AG08395 (cell line): ENCODE results near the gene RASSF4.

Experiments
- DNase-seq: peaks from one replicate; pipeline ENCODE4 v3.0.0; 2012; ENCODE audit warnings: mixed read lengths, low spot score

RASSF4 gene

DNA sequence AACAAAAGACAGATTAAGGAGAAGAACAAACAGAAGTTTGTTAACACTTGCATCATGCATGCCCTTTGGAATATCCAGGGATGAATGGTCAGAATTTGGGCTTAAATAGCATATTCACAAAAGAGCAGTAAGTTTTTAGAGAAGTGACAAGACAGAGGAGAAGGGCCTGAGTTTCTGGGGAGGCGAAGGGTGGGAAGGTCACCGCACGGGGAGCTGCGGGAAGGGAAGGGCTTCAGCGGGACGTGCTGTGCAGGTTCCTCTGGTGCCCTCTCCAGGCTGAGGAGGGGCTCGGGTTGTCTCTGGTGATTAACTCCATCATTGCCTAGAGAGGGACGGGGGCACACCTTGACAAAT lies 30.7 kb downstream of the RASSF4 start:
- DNase-seq: no peak

DNA sequence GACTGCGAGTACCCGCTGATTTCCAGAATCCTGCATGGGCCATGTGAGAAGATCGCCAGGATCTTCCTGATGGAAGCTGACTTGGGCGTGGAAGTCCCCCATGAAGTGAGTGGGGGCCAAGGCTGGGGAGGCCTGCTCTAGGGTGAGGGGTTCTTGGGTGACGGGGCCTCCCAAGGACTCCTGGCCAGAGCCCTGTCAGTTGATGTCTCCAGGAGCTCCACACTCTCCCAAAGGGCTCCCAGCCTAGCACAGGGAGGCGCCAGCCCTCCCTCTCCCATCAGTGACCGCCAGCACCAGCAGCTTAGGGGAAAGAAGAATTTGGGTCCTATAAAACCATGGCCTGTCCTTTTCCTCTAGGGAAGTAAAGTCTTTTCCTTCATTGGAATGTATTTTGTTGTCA lies 31.4 kb downstream of the RASSF4 start:
- no peak for DNase-seq

DNA sequence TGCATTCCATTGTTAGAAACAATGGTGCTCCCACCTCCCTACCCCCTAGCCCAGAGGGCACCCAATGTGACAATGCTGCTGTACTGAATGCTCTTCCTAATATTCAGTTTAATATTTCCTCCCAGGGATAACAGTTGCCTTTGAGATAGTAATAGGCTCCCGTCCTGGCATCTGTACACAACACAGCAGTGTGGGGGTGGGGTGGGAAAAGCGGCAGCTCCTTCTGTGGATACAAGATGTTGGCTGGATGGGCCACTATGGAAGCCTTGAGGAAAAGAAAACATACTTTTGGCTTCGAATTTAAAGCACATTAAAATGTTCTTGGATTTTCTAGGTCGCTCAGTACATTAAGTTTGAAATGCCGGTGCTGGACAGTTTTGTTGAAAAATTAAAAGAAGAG lies 32.0 kb downstream of the RASSF4 start:
- no peak for DNase-seq

DNA sequence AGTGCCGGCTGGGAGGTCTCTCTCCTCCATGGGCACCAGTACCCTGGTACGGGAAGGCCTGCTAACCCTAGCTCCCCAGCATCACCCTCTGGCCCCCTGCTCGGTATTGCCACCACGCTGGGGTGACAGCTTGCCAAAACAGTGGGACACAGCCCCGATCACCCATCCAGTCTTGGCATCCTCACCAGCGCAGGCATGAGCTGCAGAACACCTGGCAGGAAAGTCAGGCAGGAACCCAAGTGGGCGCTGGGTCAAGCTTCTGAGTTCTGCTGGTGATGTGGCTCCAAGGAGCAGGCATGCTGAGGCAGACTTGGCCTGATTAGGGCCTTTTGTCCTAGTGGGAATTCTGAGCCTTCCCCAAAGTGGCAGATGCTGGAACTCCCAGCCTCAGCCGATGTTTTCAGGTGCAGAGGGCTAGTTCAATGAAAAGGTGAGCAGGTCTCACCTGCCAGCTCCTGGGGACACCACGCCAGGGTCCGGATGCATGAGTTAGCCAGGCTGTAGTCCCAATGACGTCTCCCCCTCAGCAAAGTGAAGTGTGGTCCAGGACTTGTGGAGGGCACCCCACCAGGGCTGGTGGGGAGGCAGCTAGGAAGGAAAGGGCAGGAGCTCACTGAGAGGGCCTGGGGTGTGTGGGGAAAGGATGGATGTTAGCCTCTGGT lies 32.6 kb downstream of the RASSF4 start:
- DNase-seq: no peak

DNA sequence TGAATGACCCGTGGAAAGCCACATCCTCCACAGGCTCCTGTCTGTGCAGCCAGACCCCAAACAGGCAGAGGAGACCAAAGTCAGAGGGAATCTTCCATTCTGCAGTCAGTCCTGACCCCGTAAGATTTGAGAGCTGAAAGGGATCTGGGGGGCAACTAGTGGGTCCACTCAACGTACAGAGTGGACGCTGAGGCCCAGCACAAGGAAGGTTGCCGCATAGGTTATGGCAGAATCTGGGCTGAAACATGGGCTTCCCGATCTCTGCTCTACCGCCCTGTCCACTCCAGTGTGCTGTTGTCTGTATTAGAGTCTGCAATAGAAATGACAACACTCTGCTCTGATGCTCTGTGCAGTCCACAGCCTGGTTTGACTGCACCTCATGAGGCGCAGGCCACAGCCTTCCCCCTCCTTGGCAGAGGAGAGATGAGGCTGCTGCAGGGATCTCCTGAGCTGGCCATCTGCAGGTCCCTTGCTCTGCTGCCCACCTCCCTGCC lies 33.2 kb downstream of the RASSF4 start:
- DNase-seq: no peak

DNA sequence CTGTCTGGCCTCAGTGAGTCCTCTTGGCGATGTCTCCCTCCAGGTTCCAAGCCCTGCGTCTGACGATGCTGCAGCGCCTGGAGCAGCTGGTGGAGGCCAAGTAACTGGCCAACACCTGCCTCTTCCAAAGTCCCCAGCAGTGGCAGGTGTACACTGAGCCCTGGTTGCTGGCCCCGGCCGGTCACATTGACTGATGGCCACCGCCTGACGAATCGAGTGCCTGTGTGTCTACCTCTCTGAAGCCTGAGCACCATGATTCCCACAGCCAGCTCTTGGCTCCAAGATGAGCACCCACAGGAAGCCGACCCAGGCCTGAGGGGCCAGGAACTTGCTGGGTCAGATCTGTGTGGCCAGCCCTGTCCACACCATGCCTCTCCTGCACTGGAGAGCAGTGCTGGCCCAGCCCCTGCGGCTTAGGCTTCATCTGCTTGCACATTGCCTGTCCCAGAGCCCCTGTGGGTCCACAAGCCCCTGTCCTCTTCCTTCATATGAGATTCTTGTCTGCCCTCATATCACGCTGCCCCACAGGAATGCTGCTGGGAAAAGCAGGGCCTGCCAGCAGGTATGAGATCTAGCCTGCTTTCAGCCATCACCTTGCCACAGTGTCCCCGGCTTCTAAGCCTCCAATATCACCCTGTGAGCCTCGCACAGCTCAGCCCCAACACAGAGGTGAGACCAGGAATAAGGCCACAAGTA lies 33.8 kb downstream of the RASSF4 start:
- DNase-seq: no peak

DNA sequence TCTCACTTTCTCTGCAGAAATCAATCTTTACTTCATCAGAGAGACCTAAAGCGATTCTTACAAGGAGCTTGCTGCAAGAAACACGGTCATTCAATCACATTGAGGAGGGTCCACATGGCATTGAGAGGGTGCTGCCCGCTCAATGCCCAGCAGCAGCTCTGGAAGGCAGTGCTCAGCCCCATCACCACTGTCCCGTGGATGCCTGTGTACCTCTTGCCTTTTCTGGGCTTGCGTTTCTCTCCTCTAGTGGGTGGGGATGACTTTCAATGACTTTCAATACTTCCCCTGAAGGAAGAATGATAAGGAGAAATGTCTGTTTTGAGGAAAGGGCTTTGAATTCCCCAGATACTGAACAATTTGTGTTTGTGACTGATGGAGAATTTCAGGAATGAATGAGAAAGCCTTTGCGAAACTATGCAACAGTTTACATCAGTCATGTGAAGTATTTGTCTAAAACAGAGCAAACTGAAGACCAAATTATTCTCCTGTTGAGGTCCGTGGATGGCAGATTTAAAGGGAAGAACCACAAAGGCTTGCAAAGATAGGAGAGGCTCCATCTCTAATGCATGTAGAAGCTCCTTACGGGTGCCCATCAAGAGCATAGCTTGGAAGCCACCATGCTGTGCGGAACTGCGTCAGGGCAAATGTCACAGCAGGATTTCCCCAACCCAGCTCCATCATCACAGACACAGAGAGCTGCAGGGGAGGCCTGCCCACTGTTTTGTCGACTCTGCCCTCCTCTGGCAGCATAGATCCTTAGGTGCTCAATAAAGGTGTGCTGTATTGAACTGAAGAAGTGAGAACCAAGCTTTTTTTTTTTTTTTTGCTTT lies 34.5 kb downstream of the RASSF4 start:
- no peak for DNase-seq

DNA sequence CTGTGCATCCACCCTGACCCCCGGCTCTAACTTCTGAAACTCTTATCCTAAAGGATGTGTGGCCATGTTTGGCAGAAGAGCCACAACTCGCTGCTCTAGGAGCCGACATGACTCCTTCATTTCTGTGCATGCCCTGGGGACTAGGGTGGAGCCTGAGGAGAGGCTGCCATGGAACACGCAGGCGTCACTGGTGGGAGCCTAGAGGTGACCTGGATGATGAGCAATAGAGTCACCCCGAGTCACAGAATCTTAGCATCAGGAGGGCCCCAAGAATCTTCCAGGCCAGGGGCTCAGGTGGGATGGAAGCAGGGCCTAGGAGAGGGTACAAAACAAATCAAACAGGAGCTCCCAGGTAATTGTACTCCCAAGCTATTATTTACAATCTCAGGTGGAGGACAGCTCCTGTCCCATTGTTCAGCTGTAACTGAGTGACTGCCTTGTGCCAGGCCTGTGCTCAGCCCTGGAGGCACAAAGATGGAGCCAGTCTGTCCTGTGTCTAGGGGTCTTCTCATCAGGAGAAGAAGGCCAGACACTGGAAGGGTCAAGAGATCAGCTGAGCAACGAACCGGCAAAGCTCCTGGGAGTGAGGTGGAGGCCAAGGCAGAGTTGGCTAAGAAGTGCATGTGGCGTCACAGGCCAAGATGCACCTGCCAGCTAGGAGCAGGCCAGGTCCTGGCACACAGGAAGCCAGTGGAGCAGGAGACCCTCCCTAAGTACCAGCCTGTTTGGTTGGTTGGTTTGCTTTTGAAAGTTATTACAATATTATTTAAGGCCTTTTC lies 35.3 kb downstream of the RASSF4 start:
- DNase-seq: no peak

DNA sequence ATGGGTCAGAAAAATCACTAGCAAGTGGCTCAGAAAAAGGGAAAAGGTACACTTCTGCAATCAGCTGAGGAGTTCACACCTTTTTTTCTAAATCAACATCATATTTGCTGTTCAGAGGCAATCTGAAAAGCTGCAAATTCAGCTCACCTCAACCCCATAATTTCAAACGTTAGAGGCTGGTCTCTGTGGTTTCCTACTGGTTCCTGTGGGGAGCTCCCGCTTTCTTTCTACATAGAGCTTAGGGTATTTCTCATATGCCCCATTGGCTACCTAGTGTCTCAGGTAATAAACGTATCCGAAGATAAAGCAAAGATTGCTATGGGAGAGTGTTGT lies 35.9 kb downstream of the RASSF4 start:
- DNase-seq: no peak

DNA sequence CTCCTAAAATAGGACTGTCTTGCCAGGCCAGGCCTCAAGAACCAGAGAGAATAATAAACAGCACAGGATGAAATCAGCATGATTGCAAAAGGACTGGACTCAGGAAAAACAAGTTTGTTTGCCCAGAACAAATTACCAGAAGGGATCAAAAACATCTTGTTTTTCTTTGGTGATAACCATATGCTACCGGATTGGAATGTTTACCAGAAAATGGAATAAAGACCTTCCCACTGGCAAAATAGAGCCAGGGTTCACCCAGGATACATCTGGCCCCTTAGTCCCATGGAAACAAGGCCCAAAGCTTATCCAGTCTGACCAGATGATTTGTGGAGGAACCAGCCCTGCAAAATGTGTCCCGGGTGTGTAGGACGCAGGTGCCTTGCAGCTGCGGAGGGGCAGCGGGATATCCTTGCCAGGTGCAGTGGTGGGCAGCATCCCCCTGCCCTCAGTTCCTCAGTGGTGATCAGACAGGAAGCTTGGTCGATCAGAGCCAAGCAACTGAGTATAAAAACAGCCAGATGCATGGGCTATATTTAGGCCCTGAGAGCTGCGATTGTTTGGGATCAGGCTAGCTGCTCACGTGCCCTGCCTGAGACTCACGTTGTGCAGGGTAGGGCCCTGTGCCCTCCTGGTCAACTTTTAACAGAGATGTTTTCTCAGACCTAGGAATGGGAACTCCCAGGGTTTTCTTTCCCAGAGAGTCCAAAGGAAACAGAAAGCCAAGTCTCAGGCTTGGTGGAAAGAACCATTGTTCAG lies 36.5 kb downstream of the RASSF4 start:
- peak; percentile 29 for DNase-seq

DNA sequence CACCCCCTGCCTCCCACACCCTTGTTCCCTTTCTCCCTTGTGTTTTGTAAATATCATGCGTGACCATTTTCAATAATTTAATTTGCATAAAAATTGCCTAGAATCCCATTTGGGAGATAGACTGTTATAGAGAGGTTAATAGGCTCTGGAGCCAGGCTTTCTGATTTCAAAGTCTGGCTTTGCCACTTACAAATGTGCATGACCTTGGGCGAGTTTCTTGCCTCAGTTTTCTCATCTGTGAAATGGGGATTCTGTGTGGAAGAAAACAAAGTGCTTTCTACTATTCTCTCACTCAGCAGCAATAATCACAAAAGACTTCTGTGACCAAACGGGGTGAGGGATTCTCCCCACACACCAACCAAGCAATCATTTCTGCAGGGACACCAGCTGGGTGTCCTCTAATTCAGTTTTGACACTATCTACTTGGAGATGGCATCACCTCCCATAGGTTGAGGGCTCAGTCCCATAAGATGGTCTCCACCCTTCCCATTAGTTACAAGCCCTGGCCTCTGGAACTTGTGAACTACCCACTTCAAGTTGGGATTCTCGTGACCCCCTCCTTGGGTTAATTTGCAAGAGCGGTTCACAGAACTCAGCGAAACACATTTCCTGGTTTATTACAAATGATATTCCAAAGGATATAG lies 37.6 kb downstream of the RASSF4 start:
- DNase-seq: no peak

DNA sequence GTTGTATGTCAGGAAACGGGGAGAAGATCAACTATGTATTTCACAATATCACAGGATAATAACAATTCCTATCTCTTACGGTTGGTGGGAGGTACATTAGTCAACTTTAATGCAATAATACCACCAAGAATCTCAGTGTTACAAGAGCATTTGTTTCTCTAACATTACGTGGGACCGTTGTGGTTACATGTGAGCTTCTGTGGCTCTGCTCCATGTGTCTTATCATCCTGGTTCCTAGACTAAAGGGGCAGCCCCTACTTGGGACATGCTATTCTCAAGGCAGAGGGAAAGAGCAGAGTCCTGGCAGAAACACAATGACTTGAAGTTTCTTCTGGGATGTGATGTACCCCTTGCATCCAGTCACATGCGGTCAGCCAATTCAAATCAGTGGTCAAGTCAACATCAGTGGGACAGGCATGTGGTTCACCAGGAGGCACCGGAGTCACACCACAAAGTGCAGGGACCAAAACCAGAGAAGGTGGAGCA lies 38.6 kb downstream of the RASSF4 start:
- DNase-seq: no peak

DNA sequence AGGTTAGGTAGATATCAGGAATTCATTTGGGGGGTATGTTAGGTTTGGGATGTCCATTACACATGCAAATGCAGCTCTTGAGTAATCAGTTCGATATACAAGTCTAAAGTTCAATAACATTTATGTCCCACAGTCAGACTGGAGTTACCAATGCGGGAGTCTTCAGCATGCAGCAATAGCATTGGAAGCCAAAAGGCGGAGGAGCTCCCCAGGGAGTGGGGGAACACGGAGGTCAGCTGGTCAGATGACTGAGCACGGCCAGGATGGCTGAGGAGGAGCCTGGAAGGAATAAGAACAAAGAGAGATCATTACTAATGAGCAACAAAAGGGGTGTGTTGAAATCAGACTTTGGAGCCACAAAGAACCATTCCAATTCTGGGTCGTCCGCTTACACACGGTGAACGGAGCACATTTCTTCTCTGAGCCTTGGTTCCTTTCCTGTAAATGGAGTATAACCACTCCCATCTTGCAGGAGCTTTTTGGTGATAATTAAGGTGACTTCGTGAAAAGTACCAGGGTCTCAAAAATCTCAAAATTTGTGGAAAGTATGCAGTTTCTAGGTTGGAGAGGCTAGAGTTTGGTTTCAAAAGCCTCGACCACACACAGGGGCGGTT lies 40.6 kb downstream of the RASSF4 start:
- DNase-seq: peak; percentile 31

DNA sequence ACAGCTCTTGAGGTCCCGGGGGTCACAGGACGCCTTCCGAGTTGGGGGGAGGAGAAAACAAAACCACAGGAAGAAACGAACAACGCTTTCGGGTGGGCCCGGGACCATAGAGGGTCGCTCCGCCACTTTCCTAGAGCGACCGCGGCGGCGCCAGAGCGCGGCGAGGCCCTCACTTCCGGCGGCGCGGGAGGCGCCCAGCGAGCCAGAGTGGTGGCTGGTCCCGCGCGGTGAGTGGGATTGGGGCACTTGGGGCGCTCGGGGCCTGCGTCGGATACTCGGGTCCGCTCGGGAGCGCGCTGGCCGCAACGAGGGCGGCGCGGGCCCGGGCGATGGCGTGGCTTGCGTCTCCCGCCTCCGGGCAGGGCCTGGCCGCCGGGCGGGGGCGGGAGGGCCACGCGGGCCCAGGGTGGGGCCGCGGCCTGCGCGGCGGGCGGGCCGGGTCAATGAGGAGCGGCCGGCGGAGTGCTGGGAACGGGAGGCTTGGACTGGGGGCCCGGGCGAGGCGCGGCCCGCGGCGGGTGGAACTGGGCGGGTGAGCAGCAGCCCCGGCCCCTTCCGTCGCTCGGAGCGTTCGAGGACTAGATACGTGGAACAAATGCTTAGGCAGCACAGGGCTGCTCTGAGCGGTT lies 41.3 kb downstream of the RASSF4 start, which contains the start of gene ZNF22:
ZNF22 (plus strand) TSS at position 172 of the 629 bp plus-strand sequence. CDS start 2,446 bp downstream, outside the sequence.
- DNase-seq: peak; percentile 68

DNA sequence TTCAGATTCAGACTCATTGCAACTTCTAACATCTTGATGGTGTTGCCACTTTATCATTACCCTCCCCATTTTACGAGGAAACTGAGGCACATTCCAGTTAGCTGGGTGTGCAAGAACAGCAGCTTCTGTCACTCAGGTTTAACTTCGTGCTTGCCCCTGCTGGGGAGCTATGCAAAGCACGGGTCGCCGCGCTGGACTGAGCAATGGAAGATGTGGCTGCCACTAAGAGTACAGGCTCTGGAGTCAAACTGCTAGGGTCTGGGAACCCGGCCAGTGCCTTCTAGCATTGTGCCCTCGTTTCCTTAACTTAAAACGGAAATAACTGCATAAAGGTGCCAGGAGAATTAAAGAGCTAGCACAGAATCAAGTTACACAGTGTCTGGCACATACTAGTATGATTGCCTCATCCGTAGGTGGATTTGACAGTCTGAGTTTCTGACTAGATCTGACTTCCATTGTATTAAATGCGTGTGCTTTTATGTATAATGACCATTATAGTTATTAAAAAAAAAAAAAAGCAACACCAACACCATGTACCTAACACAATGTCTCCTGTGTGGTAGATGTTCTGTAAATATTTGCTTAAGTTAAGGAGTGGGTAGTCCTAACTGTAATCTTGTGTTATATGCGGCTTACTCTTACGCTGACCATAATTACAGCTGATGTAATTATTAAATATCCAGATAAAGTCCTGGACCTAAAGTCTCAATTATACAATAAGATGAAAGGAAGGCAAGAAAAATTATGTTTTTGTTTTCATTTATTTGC lies 42.0 kb downstream of the RASSF4 start:
- DNase-seq: peak; percentile 42

DNA sequence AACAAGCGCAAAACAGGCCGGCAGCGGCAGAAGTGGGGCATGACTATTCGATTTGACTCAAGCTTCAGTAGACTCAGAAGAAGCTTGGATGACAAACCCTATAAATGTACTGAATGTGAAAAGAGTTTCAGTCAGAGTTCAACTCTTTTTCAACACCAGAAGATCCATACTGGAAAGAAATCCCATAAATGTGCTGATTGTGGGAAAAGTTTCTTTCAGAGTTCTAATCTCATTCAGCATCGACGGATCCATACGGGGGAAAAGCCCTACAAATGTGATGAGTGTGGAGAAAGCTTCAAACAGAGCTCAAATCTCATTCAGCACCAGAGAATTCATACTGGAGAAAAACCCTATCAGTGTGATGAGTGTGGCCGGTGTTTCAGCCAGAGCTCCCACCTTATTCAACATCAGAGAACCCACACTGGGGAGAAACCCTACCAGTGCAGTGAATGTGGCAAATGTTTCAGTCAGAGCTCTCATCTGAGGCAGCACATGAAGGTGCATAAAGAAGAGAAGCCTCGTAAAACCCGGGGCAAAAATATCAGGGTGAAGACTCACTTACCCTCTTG lies 43.9 kb downstream of the RASSF4 start:
- no peak for DNase-seq

DNA sequence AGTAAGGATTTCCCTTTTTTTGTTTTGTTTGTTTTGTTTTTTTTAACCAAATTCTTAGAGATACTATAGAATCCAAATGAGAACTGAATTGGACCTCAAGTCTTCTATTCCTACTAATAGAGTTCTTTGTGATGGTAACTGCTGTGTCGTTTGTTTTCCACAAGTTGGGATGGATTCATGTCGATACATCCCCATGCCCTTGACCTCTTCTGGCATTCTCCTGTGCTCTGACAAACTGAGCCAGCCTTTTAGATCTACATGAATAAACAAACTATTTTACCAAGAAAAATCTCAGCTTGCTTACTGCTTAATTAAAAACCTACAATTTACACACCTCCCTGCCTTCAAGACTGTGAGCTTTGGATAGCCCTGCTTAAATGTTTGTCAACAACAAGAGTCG lies 45.1 kb downstream of the RASSF4 start:
- no peak for DNase-seq

DNA sequence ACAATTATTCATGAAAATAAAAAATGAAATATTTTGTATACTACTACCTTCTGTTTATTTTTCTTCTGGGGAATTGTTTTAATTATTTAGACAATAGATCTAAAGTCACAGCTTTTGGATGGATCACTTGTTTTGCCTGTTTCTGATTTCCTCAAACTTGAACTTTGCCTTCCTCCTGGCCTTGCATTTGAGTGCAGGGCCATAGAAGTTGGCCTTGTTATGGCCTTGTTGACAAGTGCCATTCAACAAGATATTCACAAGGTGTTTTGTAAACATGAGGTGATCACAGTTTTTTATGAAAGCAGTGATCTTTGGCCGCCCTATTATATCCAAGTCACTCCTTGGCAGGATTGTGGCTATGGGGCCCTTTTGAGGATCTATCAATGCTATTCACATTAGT lies 45.7 kb downstream of the RASSF4 start:
- DNase-seq: no peak
